ENCODE data around the gene KDM1B. TPM values are rescaled to one million over a fixed set of nuclear protein-coding genes. Genes with fewer than 3 reads are reported as not detected.

The KDM1B gene, protein sequence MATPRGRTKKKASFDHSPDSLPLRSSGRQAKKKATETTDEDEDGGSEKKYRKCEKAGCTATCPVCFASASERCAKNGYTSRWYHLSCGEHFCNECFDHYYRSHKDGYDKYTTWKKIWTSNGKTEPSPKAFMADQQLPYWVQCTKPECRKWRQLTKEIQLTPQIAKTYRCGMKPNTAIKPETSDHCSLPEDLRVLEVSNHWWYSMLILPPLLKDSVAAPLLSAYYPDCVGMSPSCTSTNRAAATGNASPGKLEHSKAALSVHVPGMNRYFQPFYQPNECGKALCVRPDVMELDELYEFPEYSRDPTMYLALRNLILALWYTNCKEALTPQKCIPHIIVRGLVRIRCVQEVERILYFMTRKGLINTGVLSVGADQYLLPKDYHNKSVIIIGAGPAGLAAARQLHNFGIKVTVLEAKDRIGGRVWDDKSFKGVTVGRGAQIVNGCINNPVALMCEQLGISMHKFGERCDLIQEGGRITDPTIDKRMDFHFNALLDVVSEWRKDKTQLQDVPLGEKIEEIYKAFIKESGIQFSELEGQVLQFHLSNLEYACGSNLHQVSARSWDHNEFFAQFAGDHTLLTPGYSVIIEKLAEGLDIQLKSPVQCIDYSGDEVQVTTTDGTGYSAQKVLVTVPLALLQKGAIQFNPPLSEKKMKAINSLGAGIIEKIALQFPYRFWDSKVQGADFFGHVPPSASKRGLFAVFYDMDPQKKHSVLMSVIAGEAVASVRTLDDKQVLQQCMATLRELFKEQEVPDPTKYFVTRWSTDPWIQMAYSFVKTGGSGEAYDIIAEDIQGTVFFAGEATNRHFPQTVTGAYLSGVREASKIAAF
- total RNA-seq, result 24.4 and 31.3 TPM in 2 replicates

DNA sequence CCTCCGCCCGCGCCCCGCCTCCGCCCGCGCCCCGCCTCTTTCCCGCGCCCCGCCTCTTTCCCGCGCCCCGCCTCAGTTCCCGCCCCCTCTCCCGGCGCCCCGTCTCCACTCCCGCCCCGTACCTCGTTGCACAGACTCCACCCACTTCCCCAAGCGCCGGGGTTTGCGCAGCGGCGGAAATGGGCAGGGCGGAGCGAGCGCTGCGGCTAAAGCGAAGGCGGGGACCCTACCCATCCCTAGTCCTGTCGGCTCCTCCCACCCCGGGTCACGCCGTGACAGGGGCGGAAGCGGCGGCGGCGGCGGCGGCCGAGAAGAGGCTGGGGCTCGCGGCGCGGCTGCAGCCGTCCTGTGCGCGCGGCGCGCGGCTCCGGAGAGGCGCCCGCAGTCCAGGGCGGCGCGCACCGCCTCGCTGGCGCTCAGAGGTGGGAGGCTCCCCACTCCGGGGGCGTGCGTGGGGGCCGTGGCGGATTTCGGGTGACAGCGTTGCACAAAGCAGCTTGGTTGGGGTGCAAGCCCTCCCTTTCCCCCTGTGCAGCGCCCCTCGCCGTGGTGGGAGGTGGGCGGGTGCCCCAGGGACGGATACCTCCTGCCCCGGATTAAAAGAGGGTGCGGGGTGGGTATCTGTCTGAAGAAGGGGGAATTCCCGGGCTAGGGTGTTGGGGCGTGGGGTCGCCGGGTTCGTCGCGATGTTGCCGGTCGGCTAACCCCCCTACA lies at the start of gene KDM1B:
KDM1B (plus strand) TSS at position 273 of the 714 bp plus-strand sequence. CDS start 4,474 bp downstream, outside the sequence.

DNA sequence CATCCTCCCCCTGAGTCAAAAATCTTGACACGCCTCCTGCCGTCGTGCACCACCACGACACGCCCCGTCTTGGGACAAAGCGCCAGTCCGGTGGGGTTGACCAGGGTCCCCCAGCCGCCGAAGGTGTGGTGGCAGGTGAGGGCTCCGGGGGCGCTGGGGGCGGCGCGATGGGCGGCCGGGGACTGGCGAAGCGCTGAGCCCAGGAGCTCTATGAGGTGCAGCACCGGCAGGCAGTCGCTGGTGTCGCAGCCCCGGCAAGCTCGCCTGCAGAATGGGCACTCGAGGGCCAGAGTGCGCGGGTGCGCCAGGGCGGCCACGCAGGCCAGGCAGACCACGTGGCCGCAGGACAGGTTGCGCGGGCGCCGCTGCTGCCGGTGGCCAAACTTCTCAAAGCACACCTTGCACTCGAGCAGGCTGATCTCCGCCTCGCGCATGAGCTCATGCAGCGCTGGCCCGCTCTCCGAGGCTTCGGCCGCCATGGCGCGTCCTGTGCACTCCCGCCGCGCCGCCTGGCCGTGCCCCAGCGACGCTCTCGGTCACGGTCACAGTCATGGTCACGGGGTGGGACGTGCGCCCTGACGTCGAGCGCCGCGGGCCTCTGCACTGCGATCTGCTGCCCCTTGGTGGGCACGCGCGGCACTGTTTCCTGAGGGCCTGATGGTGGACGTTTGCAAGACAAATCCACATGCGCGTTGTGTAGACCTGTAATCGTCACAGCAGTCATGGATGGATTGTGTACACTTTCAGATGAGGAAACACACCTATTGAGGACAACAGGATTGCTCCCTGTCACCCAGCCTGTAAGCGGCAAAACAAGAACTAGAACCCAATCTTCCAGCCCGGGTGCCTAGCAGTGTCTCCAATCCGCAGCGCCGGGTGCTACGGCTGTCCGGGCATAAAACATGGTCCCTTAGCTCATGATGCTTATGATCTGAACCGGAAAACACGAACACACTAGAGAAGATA lies 32.8 kb upstream of the KDM1B start, which contains the start of gene NHLRC1:
NHLRC1 (minus strand) TSS at position 550 of the 966 bp plus-strand sequence; CDS start at position 479, 71 bp downstream.

DNA sequence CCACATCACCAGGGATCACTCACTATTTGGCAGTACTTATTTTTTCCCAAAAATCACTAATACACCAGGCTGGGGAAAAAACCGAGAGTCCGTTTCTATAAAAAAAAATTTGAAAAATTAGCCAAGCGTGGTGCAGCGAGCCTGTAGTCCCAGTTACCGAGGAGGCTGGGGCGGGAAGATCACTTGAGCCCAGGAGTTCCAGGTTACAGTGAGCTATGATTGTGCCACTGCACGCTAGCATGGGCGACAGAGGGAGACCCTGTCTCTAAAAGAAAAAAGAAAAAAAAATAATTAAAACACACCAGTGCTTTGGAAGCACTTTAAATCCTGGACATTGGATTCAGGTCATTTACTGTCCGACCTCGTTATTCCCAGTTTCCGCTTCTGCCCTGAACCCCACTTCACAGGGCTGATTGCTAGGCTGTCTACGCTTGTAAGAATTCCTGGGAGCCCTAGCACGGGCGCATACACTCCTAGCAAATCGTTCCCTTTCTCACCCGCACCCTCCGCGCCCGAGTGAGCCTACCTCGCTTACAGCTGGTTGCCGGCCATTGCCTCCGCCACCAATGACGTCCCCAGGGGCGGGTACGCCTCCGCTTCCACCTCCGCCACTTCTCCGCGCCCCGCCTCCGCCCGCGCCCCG lies 594 bp upstream of the KDM1B start, which contains the start of gene TPMT:
TPMT (minus strand) TSS at position 571 of the 643 bp plus-strand sequence. CDS start 5,950 bp downstream, outside the sequence.

DNA sequence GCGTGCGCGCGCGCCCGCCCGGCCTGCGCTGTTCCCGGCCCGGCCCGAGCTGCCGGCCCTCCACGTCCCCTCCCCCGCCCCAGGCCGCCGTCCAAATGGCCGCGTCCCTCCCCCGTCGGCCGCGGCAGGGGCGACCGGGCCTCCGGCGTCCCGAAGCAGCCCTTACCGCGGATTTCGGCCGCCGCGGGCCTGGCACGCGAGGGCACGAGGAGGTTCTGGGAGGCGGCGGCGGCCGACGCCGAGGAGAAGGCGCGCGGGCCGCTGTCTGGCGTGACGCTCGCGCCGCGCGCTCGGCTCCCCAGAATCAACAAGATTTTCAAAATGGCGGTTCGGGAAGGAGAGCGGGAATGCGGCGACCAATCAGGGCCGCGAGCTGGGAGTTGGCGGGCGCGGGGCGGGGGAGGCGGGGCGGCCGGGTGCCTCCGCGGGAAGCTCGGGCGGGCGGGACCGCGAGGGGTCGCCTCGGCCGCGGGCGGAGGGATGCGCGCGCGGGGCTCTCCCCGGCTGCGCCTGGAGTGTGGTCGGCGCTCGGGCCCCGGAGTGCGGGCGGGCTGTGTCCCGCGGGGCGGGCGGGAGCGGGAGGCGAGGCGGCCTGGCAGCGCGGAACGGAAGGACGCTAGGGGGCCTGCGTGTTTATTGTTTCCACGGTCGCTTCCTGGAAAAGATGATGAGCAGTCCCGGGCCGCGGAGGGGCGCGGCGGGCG lies 109.1 kb downstream of the KDM1B start, which contains the start of gene DEK:
DEK (minus strand) TSS at position 312 of the 704 bp plus-strand sequence. CDS start 543 bp downstream, outside the sequence.

Other genes starting within 250 kb of the KDM1B start
- 105 and 109 TPM in 2 replicates for gene KIF13A, start 167.8 kb upstream of the KDM1B start, total RNA-seq
- 4.7 and 5.6 TPM in 2 replicates for gene NHLRC1, start 32.7 kb upstream of the KDM1B start, total RNA-seq
- 18.5 and 27.8 TPM in 2 replicates for gene TPMT, start 345 bp upstream of the KDM1B start, total RNA-seq
- 64.7 and 144 TPM in 2 replicates for gene DEK, start 109.1 kb downstream of the KDM1B start, total RNA-seq
- 1.0 and 1.2 TPM in 2 replicates for gene RNF144B, start 231.9 kb downstream of the KDM1B start, total RNA-seq

Data from smooth muscle cell of trachea (primary cell).